IPS DF 6.9 (cell line): ENCODE results near the gene ZNF175.

ENCODE experiments used
- DNase-seq: peaks from one replicate; pipeline ENCODE4 v3.0.0-alpha.2; 2013; ENCODE audit warnings: low read depth, low spot score
- H3K27ac ChIP-seq: one replicate; pipeline ENCODE4 v1.5.1; 2013; ENCODE audit warnings: low read length, control low read depth
- H3K27me3 ChIP-seq: 2 replicates; pipeline ENCODE4 v1.6.1; 2013; ENCODE audit warnings: mild to moderate bottlenecking, low read length; ENCODE audit not compliant: control insufficient read depth, insufficient read depth
- H3K36me3 ChIP-seq: 2 replicates; pipeline ENCODE4 v1.6.1; 2013; ENCODE audit warnings: low read length; ENCODE audit not compliant: control insufficient read depth, insufficient read depth
- H3K4me1 ChIP-seq: 2 replicates; pipeline ENCODE4 v1.6.1; 2013; ENCODE audit warnings: low read length; ENCODE audit not compliant: control insufficient read depth, insufficient read depth
- H3K4me3 ChIP-seq: 2 replicates; pipeline ENCODE4 v1.5.1; 2013; ENCODE audit warnings: mild to moderate bottlenecking, low read length
- H3K9me3 ChIP-seq: 2 replicates; pipeline ENCODE4 v1.6.1; 2013; ENCODE audit warnings: low read length, inconsistent platforms; ENCODE audit not compliant: control insufficient read depth, insufficient read depth
- WGBS: extraction: QIAGEN DNeasy Blood & Tissue Kit; methylation state at CpG from one replicate; pipeline ENCODE4 v1.1.7; 2013; ENCODE audit warnings: mixed read lengths, missing lambda C conversion rate; ENCODE audit not compliant: insufficient read length, insufficient coverage; 5-methylcytosine and 5-hydroxymethylcytosine counted together

The ZNF175 gene

GRCh38 chr19:51541458-51542357 lies 29.4 kb upstream of the ZNF175 start:
- H3K4me3 ChIP-seq, result no peak overlapping the region
- H3K27me3 ChIP-seq, result no peaks in the 10 kb centered on the region
- H3K27ac ChIP-seq, result no peak overlapping the region
- no peaks in the 10 kb centered on the region for H3K9me3 ChIP-seq
- no peak for DNase-seq
- no CpG with 5 or more reads among the region's 10 CpGs for WGBS
- no peaks in the 10 kb centered on the region for H3K36me3 ChIP-seq
- no peaks in the 10 kb centered on the region for H3K4me1 ChIP-seq

GRCh38 chr19:51542699-51543098 lies 28.4 kb upstream of the ZNF175 start:
- no peaks in the 10 kb centered on the region for H3K36me3 ChIP-seq
- H3K27me3 ChIP-seq, result no peaks in the 10 kb centered on the region
- no peaks in the 10 kb centered on the region for H3K4me1 ChIP-seq
- no peak overlapping the region for H3K4me3 ChIP-seq
- no peaks in the 10 kb centered on the region for H3K9me3 ChIP-seq
- DNase-seq, result no peak
- H3K27ac ChIP-seq, result no peak overlapping the region
- WGBS, result no CpG with 5 or more reads among the region's 5 CpGs

GRCh38 chr19:51544038-51544437 lies 27.0 kb upstream of the ZNF175 start:
- no peak overlapping the region for H3K27ac ChIP-seq
- DNase-seq, result no peak
- H3K4me1 ChIP-seq, result no peaks in the 10 kb centered on the region
- H3K9me3 ChIP-seq, result no peaks in the 10 kb centered on the region
- no peak overlapping the region for H3K4me3 ChIP-seq
- H3K27me3 ChIP-seq, result no peaks in the 10 kb centered on the region
- no peaks in the 10 kb centered on the region for H3K36me3 ChIP-seq
- WGBS, result no CpG with 5 or more reads among the region's 6 CpGs

GRCh38 chr19:51546107-51546649 lies 24.9 kb upstream of the ZNF175 start:
- Histone ChIP-seq H3K27me3 (no peaks in the 10 kb centered on the region), H3K9me3 (no peaks in the 10 kb centered on the region), H3K27ac (no peak overlapping the region), H3K4me1 (no peaks in the 10 kb centered on the region), H3K4me3 (no peak overlapping the region), H3K36me3 (no peaks in the 10 kb centered on the region)
- WGBS, result no CpG with 5 or more reads among the region's 5 CpGs
- no peak for DNase-seq

- no peaks in the 10 kb centered on the region for H3K4me1 ChIP-seq
- no CpG with 5 or more reads among the region's 10 CpGs for WGBS
- H3K36me3 ChIP-seq, result no peaks in the 10 kb centered on the region
- H3K27ac ChIP-seq, result no peak overlapping the region
- no peak for DNase-seq
- no peaks in the 10 kb centered on the region for H3K27me3 ChIP-seq
- no peak overlapping the region for H3K4me3 ChIP-seq
- H3K9me3 ChIP-seq, result no peaks in the 10 kb centered on the region
Observed at GRCh38 chr19:51546650-51547396, 24.3 kb upstream of the ZNF175 start.

GRCh38 chr19:51547397-51548212 lies 23.5 kb upstream of the ZNF175 start:
- WGBS, result no CpG with 5 or more reads among the region's 7 CpGs
- Histone ChIP-seq H3K36me3 (no peaks in the 10 kb centered on the region), H3K27me3 (no peaks in the 10 kb centered on the region), H3K4me1 (no peaks in the 10 kb centered on the region), H3K4me3 (no peak overlapping the region), H3K27ac (no peak overlapping the region), H3K9me3 (no peaks in the 10 kb centered on the region)
- no peak for DNase-seq

- Histone ChIP-seq H3K4me3 (no peak overlapping the region), H3K9me3 (no peaks in the 10 kb centered on the region), H3K36me3 (no peaks in the 10 kb centered on the region), H3K4me1 (no peaks in the 10 kb centered on the region), H3K27ac (no peak overlapping the region), H3K27me3 (no peaks in the 10 kb centered on the region)
- no peak for DNase-seq
- WGBS, result no CpG with 5 or more reads among the region's 5 CpGs
Observed at GRCh38 chr19:51548213-51548651, 22.9 kb upstream of the ZNF175 start.

- H3K36me3 ChIP-seq, result no peaks in the 10 kb centered on the region
- no peak for DNase-seq
- no peaks in the 10 kb centered on the region for H3K4me1 ChIP-seq
- no peaks in the 10 kb centered on the region for H3K9me3 ChIP-seq
- WGBS, result no CpG with 5 or more reads among the region's 4 CpGs
- no peaks in the 10 kb centered on the region for H3K27me3 ChIP-seq
- no peak overlapping the region for H3K27ac ChIP-seq
- H3K4me3 ChIP-seq, result no peak overlapping the region
Observed at GRCh38 chr19:51548891-51549305, 22.2 kb upstream of the ZNF175 start.

GRCh38 chr19:51549533-51550324 lies 21.4 kb upstream of the ZNF175 start:
- Histone ChIP-seq H3K36me3 (no peaks in the 10 kb centered on the region), H3K27me3 (no peaks in the 10 kb centered on the region), H3K4me1 (no peaks in the 10 kb centered on the region), H3K9me3 (no peaks in the 10 kb centered on the region), H3K4me3 (no peak overlapping the region), H3K27ac (no peak overlapping the region)
- no CpG with 5 or more reads among the region's 8 CpGs for WGBS
- DNase-seq, result no peak
